Stimulated activated CD8-positive, alpha-beta memory T cell treated with anti-CD3 and anti-CD28 coated beads, Interleukin-7, amount 100 ng/mL, for 4 hours (primary cell): ENCODE data around the gene RBM19.

Source experiments
- DNase-seq, 2 donors: peaks; one replicate each; pipeline ENCODE4 v3.0.0-alpha.2; 2020; ENCODE audit warnings: low read depth in 2 of 2

RBM19 gene

DNA sequence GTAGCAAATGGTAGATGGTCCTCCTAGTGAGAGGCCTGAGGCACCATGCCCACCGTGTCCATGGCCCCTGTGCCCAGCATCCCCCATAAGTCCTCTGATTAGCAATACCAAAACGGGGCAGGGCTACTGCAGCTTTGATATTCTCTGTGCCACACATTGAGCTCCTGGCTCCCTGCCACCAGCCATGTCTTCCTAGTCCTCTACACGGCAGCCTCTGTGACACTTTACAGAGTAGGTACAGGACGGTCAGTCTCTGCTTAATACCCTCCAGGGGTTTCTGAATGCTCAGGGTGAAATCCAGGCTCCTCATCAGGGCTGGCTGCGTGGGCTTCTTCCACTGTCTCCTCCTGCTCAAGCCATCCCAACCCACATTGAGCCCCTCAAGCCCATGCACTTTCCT, 8.0 kb downstream of the RBM19 start:
- DNase-seq, result no peak

DNA sequence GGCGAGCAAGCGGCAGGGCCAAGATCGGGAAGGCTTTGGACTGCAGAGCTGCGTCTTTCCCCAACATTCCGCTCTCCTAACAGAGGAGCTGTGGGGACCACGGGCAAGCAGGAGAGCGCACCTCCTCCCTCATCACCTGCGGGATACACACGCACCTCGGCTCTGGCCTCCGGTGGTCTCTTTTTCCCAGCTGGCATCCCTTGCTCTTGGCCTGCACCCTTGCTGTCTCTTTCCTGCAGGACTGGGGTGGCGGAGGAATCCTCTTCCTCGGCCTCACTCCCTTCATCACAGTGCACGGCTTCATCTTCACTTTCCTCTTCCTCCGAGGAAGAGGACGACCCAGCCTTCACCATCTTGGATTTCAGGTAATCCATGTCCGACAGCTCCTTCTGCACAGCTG, 8.5 kb downstream of the RBM19 start:
- DNase-seq, result no peak

DNA sequence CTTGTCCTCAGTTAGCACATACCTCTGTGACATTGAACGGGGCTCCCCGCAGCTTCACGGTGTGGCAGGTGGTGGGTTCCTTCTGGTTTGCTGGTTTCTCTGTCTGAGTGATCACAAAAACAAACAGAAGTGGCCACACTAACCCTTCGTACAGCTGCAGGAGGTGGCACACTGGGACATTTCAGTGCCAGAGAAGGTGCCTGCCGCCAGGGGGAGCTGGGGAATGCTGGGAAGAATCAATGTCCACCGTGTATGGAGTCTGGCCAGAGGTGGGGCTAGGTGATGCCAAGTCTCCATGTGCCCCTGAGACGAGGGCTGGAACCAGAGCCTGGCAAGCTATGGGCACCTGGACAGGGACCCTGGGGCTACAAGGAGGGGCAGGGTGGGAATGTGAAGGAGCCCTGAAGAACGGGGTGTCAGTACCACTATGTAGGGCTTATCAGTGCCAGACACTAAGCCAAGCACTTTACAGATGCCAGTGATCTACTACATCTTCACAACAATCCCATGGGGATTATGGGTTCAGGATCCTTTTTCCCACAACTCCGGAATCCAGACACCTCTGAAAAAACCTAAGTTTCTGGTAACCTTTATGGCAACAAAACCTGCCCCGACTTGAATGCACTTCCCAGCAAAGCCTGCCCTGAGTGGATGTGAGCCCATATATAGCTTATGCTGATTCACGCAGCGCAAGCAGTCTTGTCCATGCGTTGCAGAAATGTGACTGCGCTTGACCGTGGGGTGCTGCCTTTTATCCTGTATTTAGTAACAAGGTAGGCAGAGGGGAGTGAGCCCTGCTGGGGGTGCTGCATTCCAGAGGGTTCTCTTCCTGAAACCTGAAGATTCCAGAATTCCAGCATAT, 10.8 kb downstream of the RBM19 start:
- DNase-seq, result no peak

DNA sequence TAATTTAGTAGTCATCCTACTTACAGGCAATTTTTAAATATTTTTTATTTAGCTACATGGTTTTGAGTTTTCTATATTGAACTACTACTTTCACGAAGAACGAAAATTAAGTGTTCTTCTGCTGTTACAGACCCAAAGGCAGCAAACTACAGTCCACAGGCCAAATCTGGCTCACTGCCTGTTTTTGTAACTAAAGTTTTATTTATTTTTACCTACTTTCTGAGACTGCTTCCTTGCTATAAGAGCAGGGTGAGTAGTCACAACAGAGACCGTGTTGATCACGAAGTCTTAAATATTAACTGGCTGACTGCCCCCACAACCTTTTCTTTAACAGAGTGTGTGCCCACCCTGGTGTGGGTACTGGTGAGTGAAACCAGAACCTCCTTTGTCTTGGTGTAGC, 11.6 kb downstream of the RBM19 start:
- no peak for DNase-seq

DNA sequence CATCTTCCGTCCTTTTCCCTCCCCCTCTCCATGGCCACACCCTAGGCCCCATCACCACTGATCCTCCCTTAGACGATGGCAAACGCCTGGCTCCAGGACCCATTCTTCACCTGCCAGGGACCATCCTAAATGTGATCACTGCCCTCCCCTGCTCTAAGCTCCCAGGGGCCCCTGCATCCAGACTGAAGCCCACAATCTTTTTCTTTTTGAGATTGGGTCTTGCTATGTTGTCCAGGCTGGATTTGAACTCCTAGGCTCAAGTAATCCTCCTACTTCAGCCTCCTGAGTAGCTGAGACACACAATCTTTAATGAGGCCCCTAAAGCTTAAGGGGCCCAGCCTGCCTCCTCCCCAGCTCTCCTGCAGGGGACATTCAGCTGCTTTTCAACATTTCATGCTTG, 15.3 kb downstream of the RBM19 start:
- no peak for DNase-seq

DNA sequence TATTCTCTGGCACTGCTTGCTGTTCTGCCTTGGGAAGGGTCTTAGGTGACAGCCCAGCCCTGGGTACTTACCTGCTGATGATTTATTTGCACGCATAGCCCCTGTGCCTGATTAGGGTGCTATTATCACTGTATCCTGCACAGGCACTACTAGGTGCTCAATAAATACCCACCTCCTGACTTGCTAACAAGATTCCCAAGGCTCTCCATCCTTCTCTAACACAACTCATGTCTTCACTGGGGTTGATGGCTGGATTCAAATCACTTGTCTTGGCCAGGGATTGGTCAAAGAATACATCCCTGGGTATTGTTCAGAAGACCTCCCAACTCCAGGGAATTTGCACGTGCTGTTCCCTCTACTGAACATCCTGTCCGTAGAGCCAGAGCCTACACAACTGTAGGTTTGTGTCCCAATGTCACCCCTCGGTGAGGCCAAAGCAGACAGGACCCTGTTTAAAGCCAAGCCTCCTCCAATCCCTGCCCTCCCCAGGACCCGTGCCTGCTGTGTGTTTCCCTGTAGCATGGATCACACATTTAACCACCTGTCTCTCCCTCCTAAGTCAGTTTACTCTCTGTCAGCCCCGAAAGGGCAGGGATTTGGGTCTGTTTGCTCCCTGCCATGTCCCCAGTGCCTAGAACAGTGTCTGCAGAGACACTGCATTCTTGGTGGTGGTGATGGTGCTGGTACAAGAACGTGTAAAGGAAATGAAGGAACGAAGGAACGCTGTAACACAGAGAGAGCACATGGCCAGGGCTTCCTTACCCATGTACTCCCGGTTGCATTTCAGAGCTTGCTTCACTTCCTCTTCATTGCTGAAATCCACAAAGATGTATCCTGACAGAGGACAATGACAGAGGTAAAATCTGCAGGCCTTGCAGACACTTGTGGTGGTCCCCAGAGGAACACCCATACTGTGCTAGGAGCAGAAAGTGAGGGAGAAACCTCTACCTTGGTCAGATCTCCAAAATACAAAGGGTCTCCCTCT, 16.5 kb downstream of the RBM19 start:
- DNase-seq, result no peak

DNA sequence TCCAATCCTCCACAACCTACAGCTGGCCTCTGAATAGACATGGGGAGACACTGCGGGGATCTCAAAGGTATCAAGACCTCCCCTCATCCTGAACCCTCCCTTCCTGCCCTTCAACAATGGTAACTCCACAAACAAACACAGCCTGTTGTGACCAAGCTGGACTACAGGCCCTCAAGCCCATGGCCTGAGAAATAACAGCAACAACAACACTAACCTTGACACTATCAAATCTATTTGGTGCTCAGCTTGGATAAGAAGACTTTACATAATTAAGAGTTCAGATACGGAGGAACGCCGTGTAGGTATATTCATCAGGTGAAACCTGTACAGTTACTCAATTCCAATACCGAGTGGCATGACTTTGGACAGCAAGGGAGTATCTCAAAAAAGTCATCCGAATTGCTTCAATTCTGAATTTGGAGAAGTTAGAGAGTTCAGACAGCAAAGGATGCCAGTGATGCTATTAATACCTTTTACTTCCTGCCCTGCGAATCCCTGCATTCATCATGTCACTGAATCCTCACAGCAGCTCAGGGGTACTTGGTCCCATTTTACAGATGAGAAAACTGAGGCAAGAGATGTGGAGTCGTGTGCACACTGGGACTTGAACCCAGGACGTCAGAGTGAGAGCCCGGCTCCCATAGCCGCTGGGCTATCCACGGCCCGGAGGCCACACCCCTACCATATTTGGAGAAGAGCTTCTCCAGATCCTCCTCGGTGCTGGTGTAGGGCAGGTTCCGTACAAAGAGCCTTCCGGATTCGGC, 17.8 kb downstream of the RBM19 start:
- no peak for DNase-seq

DNA sequence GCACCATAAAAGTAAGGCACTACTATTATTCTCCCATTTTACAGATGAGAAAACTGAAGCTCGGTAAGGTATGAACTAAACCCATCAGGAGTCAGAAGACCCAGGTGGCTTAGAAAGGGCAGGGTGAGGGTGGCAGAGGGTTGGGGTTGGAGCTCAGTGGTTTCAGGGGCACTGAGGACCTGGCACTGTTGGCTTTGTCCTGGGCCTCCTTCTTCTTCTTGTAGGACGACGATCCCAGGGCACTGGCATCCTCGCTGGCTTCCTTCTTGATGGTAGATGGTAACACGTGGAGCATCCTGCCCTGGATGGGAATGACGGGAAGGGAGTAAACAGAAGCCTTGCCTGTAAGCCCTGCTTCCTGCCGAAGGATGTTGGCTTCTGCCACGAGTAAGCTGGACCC, 19.9 kb downstream of the RBM19 start:
- DNase-seq, result no peak

DNA sequence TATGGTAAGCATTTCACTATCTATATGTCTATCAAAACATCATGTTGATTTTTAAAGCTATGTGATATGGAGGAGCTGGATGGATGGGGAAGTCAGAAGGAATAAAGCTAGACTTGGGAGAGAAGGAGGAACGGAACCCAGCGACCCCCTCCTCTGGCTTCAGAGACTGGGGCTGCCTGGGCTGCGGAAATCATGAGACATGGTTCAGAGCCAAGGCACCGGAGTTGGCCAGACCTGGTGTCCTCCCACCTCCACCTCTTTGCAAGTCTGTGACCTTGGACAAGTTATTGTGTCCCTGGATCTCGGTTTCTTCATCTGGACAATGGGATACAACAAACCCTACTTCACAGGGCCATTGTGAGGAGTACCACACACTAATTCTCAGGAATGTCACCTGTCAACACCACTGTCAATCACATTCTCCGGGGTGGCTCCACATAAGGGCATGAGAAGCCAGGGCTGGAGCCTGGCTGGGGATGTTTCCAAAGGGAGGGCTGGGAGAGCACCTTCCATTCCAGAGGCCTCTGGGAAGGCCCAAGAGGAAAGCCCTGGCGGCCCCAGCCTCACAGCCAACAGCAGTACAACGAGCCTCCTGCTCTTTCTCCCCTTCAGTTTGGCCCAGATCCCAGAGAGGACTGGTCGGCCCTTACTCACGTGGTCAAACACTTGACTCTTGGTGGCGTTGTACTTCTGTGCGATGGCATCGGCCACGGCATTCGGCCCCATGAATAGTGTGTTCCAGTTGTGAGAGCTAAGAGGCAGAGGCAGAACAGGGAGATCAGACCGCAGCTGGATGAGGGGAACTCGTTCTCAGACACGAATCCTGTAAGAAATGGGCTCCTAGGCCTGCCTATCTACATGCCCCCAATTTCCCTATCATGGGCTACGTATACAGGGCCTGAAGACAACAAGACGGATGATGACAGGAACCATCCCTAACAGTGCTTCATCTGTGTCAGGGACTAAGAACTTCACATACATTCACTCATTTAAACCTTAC, 20.7 kb downstream of the RBM19 start:
- DNase-seq, result no peak

DNA sequence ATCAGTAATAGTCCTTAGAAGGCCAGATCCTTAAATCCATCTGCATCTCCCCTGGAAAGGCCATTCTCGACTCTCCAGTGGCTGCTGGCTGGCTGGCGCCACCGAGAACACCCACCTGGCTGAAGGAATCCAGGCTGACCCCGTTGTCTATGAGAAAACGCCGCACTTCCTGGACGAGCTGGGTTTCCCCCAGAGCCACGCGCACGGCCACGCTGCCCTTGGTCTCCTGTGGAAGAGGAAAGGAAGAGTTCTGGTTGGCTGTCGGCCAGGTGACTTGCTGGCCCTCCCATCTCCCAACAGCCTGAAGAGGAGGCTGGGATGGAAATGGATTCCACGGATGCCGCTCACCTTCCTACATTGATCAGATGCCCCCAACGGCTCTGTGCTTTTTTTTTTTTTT, 23.9 kb downstream of the RBM19 start:
- DNase-seq, result no peak

DNA sequence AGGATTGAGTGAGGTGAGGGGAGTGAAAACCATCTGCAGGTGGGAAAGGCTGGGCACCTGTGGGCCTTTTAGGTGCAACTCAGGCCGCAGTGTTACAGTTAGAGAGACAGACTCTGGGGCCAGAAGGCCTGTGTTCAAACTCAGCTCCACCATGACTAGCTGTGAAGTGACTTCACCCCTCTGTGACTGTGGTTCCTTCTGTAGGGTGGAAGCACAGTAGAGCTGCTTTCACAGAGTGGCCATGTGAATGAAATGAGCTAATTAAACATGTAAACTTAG, 25.0 kb downstream of the RBM19 start:
- DNase-seq, result no peak

DNA sequence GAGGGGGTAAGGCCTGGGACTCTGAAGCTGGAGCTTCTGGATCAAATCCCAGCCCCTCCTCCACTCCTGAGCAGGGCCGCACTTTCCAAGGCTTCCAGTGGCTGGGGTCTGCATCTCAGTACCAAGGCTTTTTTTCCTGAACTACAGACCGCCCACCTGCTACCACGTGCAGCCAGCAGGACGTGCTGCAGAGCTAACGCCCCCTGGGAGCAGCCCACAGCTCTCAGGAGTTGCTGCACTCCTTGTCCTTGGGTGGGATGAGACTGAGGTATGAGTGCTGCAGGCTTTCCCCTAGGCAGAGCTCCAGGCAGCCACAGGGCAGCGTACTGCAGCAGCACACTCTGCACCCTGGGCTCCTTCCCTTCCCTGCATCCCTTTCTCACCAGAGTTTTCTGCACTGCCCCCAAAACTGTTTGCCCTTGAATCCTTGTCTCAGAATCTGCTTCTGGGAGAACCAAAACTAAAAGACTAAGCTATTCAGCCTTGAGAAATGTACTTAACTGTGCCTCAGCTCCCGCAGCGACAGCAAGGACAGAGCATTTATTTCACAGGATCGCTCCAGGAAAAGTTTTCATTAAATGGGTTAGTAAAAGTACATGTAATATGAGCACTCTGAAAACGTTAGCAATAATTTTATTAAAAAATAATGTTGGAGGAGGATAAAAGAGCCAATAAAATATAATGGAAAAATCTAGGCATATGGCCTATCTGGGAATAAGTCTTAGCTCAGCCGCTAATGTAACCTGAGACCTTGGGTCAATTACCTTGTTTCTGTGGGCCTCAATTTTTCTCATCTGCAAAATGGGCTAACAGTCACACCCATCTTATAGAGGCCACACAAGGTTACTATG, 25.5 kb downstream of the RBM19 start:
- no peak for DNase-seq

DNA sequence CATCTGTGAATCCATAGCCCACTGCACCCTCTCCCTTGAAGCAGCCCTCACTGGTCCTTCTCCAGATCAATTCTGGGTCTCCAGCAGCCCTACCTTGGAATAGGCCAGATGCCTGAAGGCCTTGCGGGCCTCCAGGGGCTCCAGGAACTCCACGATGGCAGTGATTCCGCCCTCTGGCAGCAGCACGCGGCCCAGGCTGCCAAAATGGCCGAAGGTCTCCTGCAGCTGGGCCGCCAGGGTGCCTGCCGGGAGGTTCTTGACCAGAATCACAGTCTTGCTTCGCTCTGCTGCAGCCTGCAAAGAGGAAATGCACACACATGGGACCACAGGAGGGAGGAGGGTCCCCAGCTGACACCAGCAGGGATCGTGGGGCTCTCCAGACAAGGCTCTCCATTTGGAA, 26.3 kb downstream of the RBM19 start:
- DNase-seq, result no peak

DNA sequence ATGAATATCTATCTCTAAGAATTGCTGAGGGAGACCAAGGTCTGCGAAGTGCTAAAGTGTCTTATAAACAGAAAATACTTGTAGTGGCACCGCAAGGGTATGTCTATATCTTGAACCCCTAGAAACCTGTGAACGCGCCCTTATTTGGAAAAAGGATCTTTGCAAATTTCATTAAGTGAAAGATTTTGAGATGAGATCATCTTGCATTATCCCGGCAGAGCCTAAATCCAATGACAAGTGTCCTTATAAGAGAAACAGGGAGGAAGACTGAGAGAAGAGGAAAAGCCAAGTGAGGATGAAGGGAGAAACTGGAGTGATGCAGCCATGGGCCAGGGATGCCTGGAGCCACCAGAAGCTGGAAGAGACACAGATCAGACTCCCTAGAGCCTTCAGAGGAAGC, 27.7 kb downstream of the RBM19 start:
- no peak for DNase-seq

DNA sequence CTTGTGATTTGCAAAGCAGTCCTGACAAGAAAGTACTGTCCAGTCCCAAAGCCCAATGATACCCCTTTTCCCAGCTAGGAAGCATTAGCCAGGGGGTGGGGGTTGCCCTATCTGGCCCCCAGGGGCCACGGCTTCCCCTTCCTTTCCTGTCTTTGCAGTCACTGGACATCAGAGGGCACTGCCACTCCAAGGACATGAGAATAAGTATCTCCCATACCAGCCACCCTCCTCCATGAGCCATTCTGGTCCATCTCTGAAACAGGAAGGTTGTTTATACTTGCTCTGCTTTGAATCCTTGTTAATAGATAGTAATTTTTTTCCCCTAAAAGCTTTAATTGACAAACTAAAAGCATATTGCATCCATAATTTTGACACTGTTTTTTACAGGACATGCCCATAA, 29.7 kb downstream of the RBM19 start:
- no peak for DNase-seq

DNA sequence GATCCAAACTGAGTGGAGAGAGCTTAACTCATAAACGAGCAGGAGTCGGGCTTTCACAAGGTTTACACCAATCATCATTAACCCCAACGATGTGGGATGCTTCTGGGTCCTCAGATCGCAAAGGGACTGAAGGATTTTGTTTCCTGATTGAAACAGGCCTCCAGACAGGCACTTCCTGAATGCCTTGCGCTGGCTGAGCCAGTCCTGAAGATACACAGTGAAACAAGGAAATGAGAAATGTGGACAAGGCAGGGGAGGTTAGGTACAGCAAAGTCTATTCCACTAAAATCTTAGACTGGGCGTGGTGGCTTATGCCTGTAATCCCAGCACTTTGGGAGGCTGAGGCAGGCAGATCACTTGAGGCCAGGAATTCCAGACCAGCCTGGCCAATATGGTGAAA, 30.7 kb downstream of the RBM19 start:
- DNase-seq, result no peak

DNA sequence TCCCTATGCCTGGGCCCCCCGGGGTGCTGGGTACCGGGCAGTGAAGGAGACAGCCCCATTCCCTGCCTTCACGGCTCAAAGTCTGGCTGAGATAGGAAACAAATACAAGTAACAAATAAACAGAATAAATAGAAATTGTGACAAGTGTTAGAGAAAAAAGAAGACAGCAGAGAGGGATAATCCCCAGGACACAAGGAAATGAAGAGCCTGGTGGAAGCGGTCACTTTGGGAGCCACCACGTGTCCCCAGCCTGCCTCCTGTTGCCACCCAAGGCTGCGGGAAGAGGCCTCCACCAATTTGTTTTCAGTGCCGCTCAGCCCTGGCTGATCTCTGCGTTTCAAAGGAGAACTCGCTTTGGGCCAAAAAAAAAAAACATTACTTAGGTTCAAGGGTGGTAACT, 31.2 kb downstream of the RBM19 start:
- DNase-seq, result no peak

DNA sequence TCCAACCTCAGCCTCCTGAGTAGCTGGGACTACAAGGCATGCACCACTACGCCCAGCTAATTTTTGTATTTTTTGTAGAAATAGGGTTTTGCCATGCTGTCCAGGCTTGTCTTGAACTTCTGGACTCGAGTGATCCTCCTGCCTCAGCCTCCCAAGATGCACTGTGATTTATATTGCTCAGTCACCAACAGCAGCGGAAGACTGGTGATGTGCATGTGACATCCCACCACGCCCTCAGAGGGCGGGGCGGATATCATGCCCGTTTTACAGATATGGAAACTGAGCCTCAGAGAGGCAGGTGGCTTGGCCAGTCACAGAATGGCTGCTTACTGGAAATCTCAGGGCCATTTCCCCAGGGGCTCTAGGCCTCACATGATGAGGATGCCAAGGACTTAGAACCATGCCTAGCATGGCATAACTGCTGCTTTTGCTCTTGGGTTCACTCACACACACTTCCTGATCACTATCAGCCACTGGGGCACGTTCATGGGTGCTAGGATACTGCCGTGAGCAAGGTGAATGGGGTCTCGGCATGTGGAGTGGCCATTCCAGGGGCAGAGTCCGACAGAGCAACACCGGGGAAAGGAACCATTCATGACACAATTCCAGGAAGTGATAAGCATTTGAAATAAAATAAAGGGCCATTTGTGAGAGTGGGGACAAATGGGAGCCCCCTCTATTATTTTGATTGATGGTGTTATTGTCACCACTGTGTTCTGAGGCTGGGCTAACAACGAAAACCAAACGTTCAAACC, 31.9 kb downstream of the RBM19 start:
- no peak for DNase-seq

DNA sequence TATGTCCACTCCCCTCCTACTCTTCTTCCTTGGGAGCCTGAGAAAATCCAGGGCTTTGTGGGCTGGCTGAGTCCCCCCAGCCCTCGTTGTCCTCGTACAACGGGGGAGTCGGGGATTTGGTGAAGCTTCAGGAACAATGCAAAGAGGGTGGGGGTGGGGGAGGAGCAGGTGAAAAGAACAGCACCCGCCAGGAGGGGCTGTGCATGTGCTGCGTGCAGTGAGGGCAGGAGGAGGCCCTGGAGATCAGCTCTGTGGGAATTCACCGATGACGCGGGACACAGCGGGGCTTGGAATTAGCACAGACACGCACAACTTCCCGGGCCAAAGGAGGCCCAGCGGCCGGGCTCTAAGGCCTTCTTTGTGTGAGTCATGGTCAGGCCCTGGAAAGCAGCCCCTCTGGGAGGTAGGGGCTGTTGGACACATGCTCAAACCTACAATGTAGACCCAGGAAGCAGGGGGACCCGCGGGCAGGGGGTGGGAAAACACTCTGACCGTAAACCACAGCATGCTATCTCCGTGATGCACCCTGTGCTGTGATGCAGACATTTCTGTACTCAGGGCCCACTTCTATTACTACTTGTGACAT, 32.8 kb downstream of the RBM19 start:
- no peak for DNase-seq
